ENCODE data around the gene FHL5.
"Not testable (repeated sequence)": the region's sequence is repeated elsewhere in the genome, so short reads cannot be mapped to it uniquely, and the experiment has no call there.

FHL5 gene

GRCh38 chr6:96562886-96563285, at the start of gene FHL5:
Gene FHL5, plus strand, starts transcription at chr6:96563128. Its CDS starts 40,486 bp downstream, at chr6:96603614.
- DNase-seq = no peak

- no peak for DNase-seq
Observed at GRCh38 chr6:96520171-96521115, 42.5 kb upstream of the FHL5 start.

GRCh38 chr6:96521306-96521643, 41.7 kb upstream of the FHL5 start:
- DNase-seq = no peak

- DNase-seq = peak; percentile 90 to 93
Observed at GRCh38 chr6:96521644-96522464, 41.1 kb upstream of the FHL5 start, which contains the start of gene UFL1. Gene UFL1, plus strand, starts transcription at chr6:96521806. Its CDS starts 68 bp downstream, at chr6:96521874.

GRCh38 chr6:96522465-96523009, 40.4 kb upstream of the FHL5 start:
- no peak for DNase-seq

GRCh38 chr6:96528193-96528592, 34.7 kb upstream of the FHL5 start:
- no peak for DNase-seq

GRCh38 chr6:96532399-96532798, 30.5 kb upstream of the FHL5 start:
- DNase-seq = no peak

- no peak for DNase-seq
Observed at GRCh38 chr6:96537726-96538125, 25.2 kb upstream of the FHL5 start.

- no peak for DNase-seq
Observed at GRCh38 chr6:96542702-96543101, 20.2 kb upstream of the FHL5 start.

- DNase-seq = no peak
Observed at GRCh38 chr6:96545882-96546281, 17.0 kb upstream of the FHL5 start.

GRCh38 chr6:96547654-96548053, 15.3 kb upstream of the FHL5 start:
- DNase-seq = no peak

- DNase-seq = no peak
Observed at GRCh38 chr6:96554558-96554957, 8.4 kb upstream of the FHL5 start.

GRCh38 chr6:96559740-96560139, 3.2 kb upstream of the FHL5 start:
- DNase-seq = not testable (repeated sequence)

GRCh38 chr6:96563853-96564252, 925 bp downstream of the FHL5 start:
- DNase-seq = no peak

- DNase-seq = no peak
Observed at GRCh38 chr6:96570053-96570452, 7.1 kb downstream of the FHL5 start.

- DNase-seq = no peak
Observed at GRCh38 chr6:96571551-96571950, 8.6 kb downstream of the FHL5 start.

GRCh38 chr6:96575359-96575758, 12.4 kb downstream of the FHL5 start:
- no peak for DNase-seq

- DNase-seq = no peak
Observed at GRCh38 chr6:96576221-96576620, 13.3 kb downstream of the FHL5 start.

- DNase-seq = no peak
Observed at GRCh38 chr6:96582021-96582420, 19.1 kb downstream of the FHL5 start.

- no peak for DNase-seq
Observed at GRCh38 chr6:96582436-96582835, 19.5 kb downstream of the FHL5 start.

GRCh38 chr6:96604420-96604819, 41.5 kb downstream of the FHL5 start:
- no peak for DNase-seq

- no peak for DNase-seq
Observed at GRCh38 chr6:96608074-96608473, 45.1 kb downstream of the FHL5 start.

- DNase-seq = no peak
Observed at GRCh38 chr6:96610019-96610418, 47.1 kb downstream of the FHL5 start.
